ENCODE measurements around the gene COL25A1. TPM values are rescaled to one million over a fixed set of nuclear protein-coding genes. Genes with fewer than 3 reads are reported as not detected.

Gene COL25A1
- total and polyA plus RNA-seq, 2 experiments from 2014 or later, result 0.25 TPM; not detected in 1

- Histone ChIP-seq H3K27ac (no peak overlapping the region), H3K9me2 (ENCODE audit: insufficient read depth) (no peaks in the 10 kb centered on the region), H3K4me3 (no peak overlapping the region), H3K9me3 (ENCODE audit: low read depth) (no peaks in the 10 kb centered on the region), H3K27me3 (replicated peaks; ENCODE audit: insufficient read depth) (no peaks in the 10 kb centered on the region; the same call in 1 of the 2 replicates), H3K9ac (no peak overlapping the region), H4K20me1 (ENCODE audit: insufficient read depth) (no peaks in the 10 kb centered on the region), H2AFZ (no peak overlapping the region), H3K4me1 (ENCODE audit: insufficient read depth) (no peaks in the 10 kb centered on the region), H3K79me2 (ENCODE audit: insufficient read depth) (no peaks in the 10 kb centered on the region), H3F3A (ENCODE audit: insufficient read depth) (no peaks in the 10 kb centered on the region), H3K4me2 (ENCODE audit: unreplicated experiment) (no peak overlapping the region), H3K36me3 (ENCODE audit: low read depth) (no peaks in the 10 kb centered on the region)
- in situ Hi-C loops (cut with MboI), result no loop called here
- no peak for DNase-seq
- TF ChIP-seq EZH2phosphoT487 (IDR thresholded peaks at IDR 0.05; ENCODE audit: insufficient read depth, low read depth), result no peak
- TF ChIP-seq EZH2 (IDR thresholded peaks at IDR 0.05; ENCODE audit: insufficient read depth, poor library complexity, severe bottlenecking), result no peak
- 15 to 19% methylated on average over 2 of the region's 2 CpGs for WGBS, 2 experiments (ENCODE audit: low coverage in 1 of 2, low lambda C conversion rate in 2 of 2, missing lambda C conversion rate in 2 of 2)
These were observed 16.7 kb upstream of the COL25A1 start for GRCh38 chr4:109319156-109319555.

- WGBS, 2 experiments (ENCODE audit: low coverage in 1 of 2, low lambda C conversion rate in 2 of 2, missing lambda C conversion rate in 2 of 2), result 45 to 47% methylated on average over 2 of the region's 2 CpGs
- no peak overlapping the region for H3K9ac ChIP-seq
- H3K4me3 ChIP-seq, result no peak overlapping the region
- H3K27me3 ChIP-seq (replicated peaks; ENCODE audit: insufficient read depth), result no peaks in the 10 kb centered on the region; the same call in 1 of the 2 replicates
- H3K79me2 ChIP-seq (ENCODE audit: insufficient read depth), result no peaks in the 10 kb centered on the region
- no peaks in the 10 kb centered on the region for H3K9me2 ChIP-seq (ENCODE audit: insufficient read depth)
- no peaks in the 10 kb centered on the region for H3K4me1 ChIP-seq (ENCODE audit: insufficient read depth)
- H3K36me3 ChIP-seq (ENCODE audit: low read depth), result no peaks in the 10 kb centered on the region
- H3F3A ChIP-seq (ENCODE audit: insufficient read depth), result no peaks in the 10 kb centered on the region
- peak; percentile 55 for DNase-seq
- H3K4me2 ChIP-seq (ENCODE audit: unreplicated experiment), result no peak overlapping the region
- H4K20me1 ChIP-seq (ENCODE audit: insufficient read depth), result no peaks in the 10 kb centered on the region
- TF ChIP-seq EZH2 (IDR thresholded peaks at IDR 0.05; ENCODE audit: insufficient read depth, poor library complexity, severe bottlenecking) (no peak), EZH2phosphoT487 (IDR thresholded peaks at IDR 0.05; ENCODE audit: insufficient read depth, low read depth) (no peak)
- no peak overlapping the region for H3K27ac ChIP-seq
- in situ Hi-C loops (cut with MboI), result no loop called here
- H2AFZ ChIP-seq, result no peak overlapping the region
- H3K9me3 ChIP-seq (ENCODE audit: low read depth), result no peaks in the 10 kb centered on the region
These were observed 13.4 kb upstream of the COL25A1 start for GRCh38 chr4:109315818-109316217.

GRCh38 chr4:109315341-109315740, 12.9 kb upstream of the COL25A1 start:
- Histone ChIP-seq H3K36me3 (ENCODE audit: low read depth) (no peaks in the 10 kb centered on the region), H3K27ac (no peak overlapping the region), H3K9me2 (ENCODE audit: insufficient read depth) (no peaks in the 10 kb centered on the region), H3K27me3 (replicated peaks; ENCODE audit: insufficient read depth) (no peaks in the 10 kb centered on the region; the same call in 1 of the 2 replicates), H3K4me1 (ENCODE audit: insufficient read depth) (no peaks in the 10 kb centered on the region), H3K4me3 (no peak overlapping the region), H3K79me2 (ENCODE audit: insufficient read depth) (no peaks in the 10 kb centered on the region), H3K9ac (no peak overlapping the region), H3F3A (ENCODE audit: insufficient read depth) (no peaks in the 10 kb centered on the region), H2AFZ (no peak overlapping the region), H3K4me2 (ENCODE audit: unreplicated experiment) (no peak overlapping the region), H4K20me1 (ENCODE audit: insufficient read depth) (no peaks in the 10 kb centered on the region), H3K9me3 (ENCODE audit: low read depth) (no peaks in the 10 kb centered on the region)
- TF ChIP-seq EZH2phosphoT487 (IDR thresholded peaks at IDR 0.05; ENCODE audit: insufficient read depth, low read depth) (no peak), EZH2 (IDR thresholded peaks at IDR 0.05; ENCODE audit: insufficient read depth, poor library complexity, severe bottlenecking) (no peak)
- 47 to 53% methylated on average over 3 of the region's 3 CpGs for WGBS, 2 experiments (ENCODE audit: low coverage in 1 of 2, low lambda C conversion rate in 2 of 2, missing lambda C conversion rate in 2 of 2)
- in situ Hi-C loops (cut with MboI), result no loop called here
- no peak for DNase-seq

GRCh38 chr4:109313168-109314133, 11.0 kb upstream of the COL25A1 start:
- Histone ChIP-seq H3K27me3 (replicated peaks; ENCODE audit: insufficient read depth) (peaks cover 9% of the 10 kb centered on the region; the same call in 1 of the 2 replicates), H4K20me1 (ENCODE audit: insufficient read depth) (no peaks in the 10 kb centered on the region), H2AFZ (no peak overlapping the region), H3K79me2 (ENCODE audit: insufficient read depth) (no peaks in the 10 kb centered on the region), H3K9me2 (ENCODE audit: insufficient read depth) (no peaks in the 10 kb centered on the region), H3K36me3 (ENCODE audit: low read depth) (no peaks in the 10 kb centered on the region), H3K4me3 (no peak overlapping the region), H3K4me1 (ENCODE audit: insufficient read depth) (no peaks in the 10 kb centered on the region), H3K9me3 (ENCODE audit: low read depth) (no peaks in the 10 kb centered on the region), H3K9ac (no peak overlapping the region), H3F3A (ENCODE audit: insufficient read depth) (no peaks in the 10 kb centered on the region), H3K27ac (no peak overlapping the region), H3K4me2 (ENCODE audit: unreplicated experiment) (no peak overlapping the region)
- in situ Hi-C loops (cut with MboI), result no loop called here
- DNase-seq, result no peak
- 57 to 61% methylated on average over 11 of the region's 11 CpGs for WGBS, 2 experiments (ENCODE audit: low coverage in 1 of 2, low lambda C conversion rate in 2 of 2, missing lambda C conversion rate in 2 of 2)
- TF ChIP-seq EZH2phosphoT487 (IDR thresholded peaks at IDR 0.05; ENCODE audit: insufficient read depth, low read depth) (no peak), EZH2 (IDR thresholded peaks at IDR 0.05; ENCODE audit: insufficient read depth, poor library complexity, severe bottlenecking) (no peak)
